ENCODE measurements around the gene STK26. TPM values are rescaled to one million over a fixed set of nuclear protein-coding genes. Genes with fewer than 3 reads are reported as not detected.
A peak's percentile ranks its signal among the peaks of the same experiment; 100 is the strongest.

STK26 gene
- total and polyA plus RNA-seq, 2 donors (not counting 3 experiments of a cell fraction or from before 2014, with no cell fraction given) = 0.87 to 3.7 TPM

- BruUV-seq (replicated peaks) = no TSS peak
- ChIA-PET CTCF (interaction anchor here (0.6 to 1.5 kb wide), 4 partner anchors 9 to 570 kb away, joined by 3 to 7 read pairs (median 3); no protein-coding TSS in a partner anchor), POLR2A (no interaction called here)
- Histone ChIP-seq H3K9me3 (replicated peaks; ENCODE audit: control insufficient read depth, insufficient read depth, low read length) (no peaks in the 10 kb centered on the region), H4K20me1 (replicated peaks; ENCODE audit: control insufficient read depth, extremely low read depth, insufficient read depth, low read length) (no peaks in the 10 kb centered on the region), H2AFZ (ENCODE audit: low read depth, low read length) (no peak overlapping the region), H3K9ac (replicated peaks; ENCODE audit: extremely low read depth, insufficient read depth, low read length) (no peak overlapping the region), H3K9me1 (replicated peaks; ENCODE audit: control insufficient read depth, extremely low read depth, insufficient read depth, low read length) (no peaks in the 10 kb centered on the region), H3K4me3 (replicated peaks in 1 of 3; ENCODE audit: insufficient read depth in 1 of 3, low read depth in 1 of 3, low read length in 3 of 3) (no peak overlapping the region), H3K4me1 (ENCODE audit: control insufficient read depth, extremely low read depth, insufficient read depth, low read length) (peaks cover 4% of the 10 kb centered on the region), H3K27me3 (ENCODE audit: control insufficient read depth in 2 of 2, insufficient read depth in 2 of 2, low read length in 2 of 2) (no peaks in the 10 kb centered on the region), H3K36me3 (ENCODE audit: control insufficient read depth in 2 of 2, extremely low read depth in 1 of 2, insufficient read depth in 2 of 2, low read length in 2 of 2) (no peaks in the 10 kb centered on the region), H3K4me2 (ENCODE audit: insufficient read depth, low read length) (no peak overlapping the region), H3K27ac (ENCODE audit: insufficient read depth, low read depth, low read length) (no peak overlapping the region), H3K79me2 (ENCODE audit: control insufficient read depth, insufficient read depth, low read length) (no peaks in the 10 kb centered on the region)
- intact Hi-C loops (cut with micrococcal nuclease) (no loop called here), dilution Hi-C loops (cut with MboI; ENCODE audit: extremely low pct_ligation_motif_present, low sequenced_read_pairs) (no loop called here)
- DNase-seq (ENCODE audit: low read depth, low spot score) (peak; percentile 1), FAIRE-seq (no peak)
- no peak for TF ChIP-seq CTCF (IDR thresholded peaks at IDR 0.05; ENCODE audit: extremely low read depth in 1 of 2, insufficient read depth in 1 of 2, low read depth in 1 of 2, low read length in 2 of 2)
- TF ChIP-seq POLR2AphosphoS5 (IDR thresholded peaks at IDR 0.05; ENCODE audit: insufficient read depth, low read depth, low read length) = no peak
- no peak for TF ChIP-seq JUN (IDR thresholded peaks at IDR 0.05; ENCODE audit: borderline replicate concordance, insufficient read depth, insufficient read length, low read depth)
- TF ChIP-seq EZH2 (IDR thresholded peaks at IDR 0.05; ENCODE audit: borderline replicate concordance, low read depth, low read length, severe bottlenecking) = no peak
- TF ChIP-seq GATA2 (IDR thresholded peaks at IDR 0.05; ENCODE audit: insufficient read depth, insufficient read length, low read depth, low read length) = no peak
- TF ChIP-seq MYC (IDR thresholded peaks at IDR 0.05; ENCODE audit: low read depth, low read length) = no peak
- TF ChIP-seq MAX (IDR thresholded peaks at IDR 0.05; ENCODE audit: insufficient read depth, insufficient read length) = no peak
- TF ChIP-seq POLR2A (IDR thresholded peaks at IDR 0.05; ENCODE audit: low read depth, low read length) = no peak
- TF ChIP-seq FOS (IDR thresholded peaks at IDR 0.05; ENCODE audit: borderline replicate concordance, insufficient read depth, low read length) = no peak
These were observed 21.9 kb downstream of the STK26 start for GRCh38 chrX:132044953-132045352.

All from endothelial cell of umbilical vein (primary cell).